Type B pancreatic cell (in vitro differentiated cells): ENCODE measurements around the gene CHRNA9. TPM values are rescaled to one million over a fixed set of nuclear protein-coding genes. Genes with fewer than 3 reads are reported as not detected.
A peak's percentile ranks its signal among the peaks of the same experiment; 100 is the strongest.

ENCODE experiments used
- DNase-seq: peaks from one replicate; pipeline ENCODE4 v3.0.0; 2021; ENCODE audit warnings: mixed read lengths; ENCODE audit not compliant: unreplicated experiment; ENCODE audit errors: extremely low spot score
- H3K27ac Mint-ChIP-seq: 2 replicates; pipeline ENCODE4 v1.8.0; 2021; ENCODE audit warnings: mild to moderate bottlenecking, mixed read lengths
- H3K27me3 Mint-ChIP-seq: 2 replicates; pipeline ENCODE4 v1.8.0; 2021; ENCODE audit warnings: mixed read lengths
- H3K36me3 Mint-ChIP-seq: 2 replicates; pipeline ENCODE4 v1.8.0; 2021; ENCODE audit warnings: mixed read lengths
- H3K4me1 Mint-ChIP-seq: one replicate; pipeline ENCODE4 v1.8.0; 2021; ENCODE audit warnings: mixed read lengths; ENCODE audit not compliant: unreplicated experiment
- H3K4me3 Mint-ChIP-seq: 2 replicates; pipeline ENCODE4 v1.8.0; 2021; ENCODE audit warnings: mild to moderate bottlenecking, mixed read lengths
- H3K9me3 Mint-ChIP-seq: 2 replicates; pipeline ENCODE4 v1.8.0; 2021; ENCODE audit warnings: mixed read lengths
- CTCF ChIP-seq: fragments of 200-600 bp; sonication (generic); conservative IDR thresholded peaks from 2 replicates; pipeline ENCODE4 v1.5.0; 2021; ENCODE audit warnings: antibody characterized with exemption, mild to moderate bottlenecking
- total RNA-seq: library from RNA; stranded (reverse); gene quantifications from 2 replicates; pipeline ENCODE4 v1.2.1, GENCODE V29; 2021; ENCODE audit warnings: low replicate concordance

The CHRNA9 gene
- total RNA-seq, 1 donor from 2014 or later = 0.58 TPM

DNA sequence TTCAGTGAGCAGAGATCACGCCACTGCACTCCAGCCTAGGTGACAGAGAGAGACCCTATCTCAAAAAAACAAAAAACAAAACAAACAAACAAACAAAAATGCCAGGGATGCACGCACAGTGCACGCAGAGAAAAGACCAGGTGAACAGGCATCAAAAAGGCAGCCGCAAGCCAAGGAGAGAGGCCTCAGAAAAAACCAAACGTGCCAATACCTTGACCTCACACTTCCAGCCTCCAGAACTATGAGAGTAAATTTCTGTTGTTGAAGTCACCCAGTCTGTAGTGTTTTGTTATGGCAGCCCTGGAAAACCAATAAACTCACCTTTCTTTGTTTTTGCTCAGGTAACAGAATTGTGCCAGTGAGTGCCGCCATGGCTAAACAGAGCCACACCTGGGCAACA lies 66.0 kb downstream of the CHRNA9 start:
- TF ChIP-seq CTCF = no peak
- Mint-ChIP-seq H3K9me3 (no peaks in the 10 kb centered on the region), H3K36me3 (peaks cover 4% of the 10 kb centered on the region), H3K27ac (no peak overlapping the region), H3K4me1 (peaks cover 35% of the 10 kb centered on the region), H3K4me3 (no peak overlapping the region), H3K27me3 (no peaks in the 10 kb centered on the region)
- DNase-seq = no peak

DNA sequence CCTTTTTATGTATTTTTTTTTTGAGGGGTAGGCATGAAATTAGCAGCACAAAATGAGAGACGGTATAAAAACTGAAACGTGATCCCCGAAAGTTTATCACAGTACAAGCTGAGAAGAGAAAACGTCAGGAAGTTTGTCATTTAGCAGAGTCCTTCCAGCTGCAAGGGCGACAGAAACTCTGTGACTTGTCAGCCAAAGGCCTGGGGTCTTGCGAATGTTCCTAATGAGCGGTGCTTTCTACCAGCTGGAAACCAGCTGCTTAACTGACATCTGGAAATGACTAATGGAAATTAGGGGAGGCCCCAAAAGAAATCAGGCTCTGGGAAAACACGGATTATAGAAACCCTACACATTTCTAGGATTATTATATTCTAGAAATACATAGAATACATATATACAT lies 66.5 kb downstream of the CHRNA9 start:
- Mint-ChIP-seq H3K4me3 (no peak overlapping the region), H3K36me3 (peaks cover 4% of the 10 kb centered on the region), H3K9me3 (no peaks in the 10 kb centered on the region), H3K27me3 (no peaks in the 10 kb centered on the region), H3K4me1 (peaks cover 30% of the 10 kb centered on the region), H3K27ac (no peak overlapping the region)
- no peak for TF ChIP-seq CTCF
- no peak for DNase-seq

GRCh38 chr4:40402556-40402955 lies 67.4 kb downstream of the CHRNA9 start:
- H3K36me3 Mint-ChIP-seq = peaks cover 4% of the 10 kb centered on the region
- H3K27me3 Mint-ChIP-seq = no peaks in the 10 kb centered on the region
- TF ChIP-seq CTCF = no peak
- DNase-seq = no peak
- peaks cover 4% of the 10 kb centered on the region for H3K9me3 Mint-ChIP-seq
- H3K27ac Mint-ChIP-seq = peak overlapping the region; percentile 37
- no peak overlapping the region for H3K4me3 Mint-ChIP-seq
- peaks cover 30% of the 10 kb centered on the region for H3K4me1 Mint-ChIP-seq

- Mint-ChIP-seq H3K36me3 (peaks cover 4% of the 10 kb centered on the region), H3K4me1 (peaks cover 30% of the 10 kb centered on the region), H3K27ac (peak overlapping the region; percentile 37), H3K9me3 (peaks cover 4% of the 10 kb centered on the region), H3K27me3 (no peaks in the 10 kb centered on the region), H3K4me3 (no peak overlapping the region)
- no peak for TF ChIP-seq CTCF
- no peak for DNase-seq
Observed at GRCh38 chr4:40403081-40403480, 67.9 kb downstream of the CHRNA9 start.

Other genes with a start within 250 kb of the CHRNA9 start
- 3.1 and 5.4 TPM in 2 replicates for gene RHOH, start 138.3 kb upstream of the CHRNA9 start, total RNA-seq